Left cardiac atrium (tissue), 4 donors: ENCODE results near the gene ARSG. TPM values are rescaled to one million over a fixed set of nuclear protein-coding genes. Genes with fewer than 3 reads are reported as not detected.
"Not testable (repeated sequence)": the region's sequence is repeated elsewhere in the genome, so short reads cannot be mapped to it uniquely, and the experiment has no call there.

Experiments used
- ATAC-seq, 2 donors: fragments of 200-7000 bp; cut with Tn5 transposase; one replicate each; pipeline ENCODE4 v1.9.1; 2020; ENCODE audit warnings: mild to moderate bottlenecking in 2 of 2, moderate library complexity in 2 of 2
- DNase-seq: peaks from one replicate; pipeline ENCODE4 v3.0.0-alpha.2; 2020
- intact Hi-C, 2 donors: fragments of 100-400 bp; cut with DNase I; formaldehyde crosslinking; loops; one replicate each; pipeline versions ENCODE4 v1.14.1 to v1.15.1; 2022 to 2023
- total RNA-seq, 2 donors: library from RNA; stranded (reverse); fragmentation: NEBNext Ultra II Directional; extraction: Animal tissue kit (Norgen Biotek cat#: 25700); gene quantifications; one replicate each; pipeline ENCODE4 v1.2.1, GENCODE V29; 2021
- donor health status: DM: no; HTN: yes; CAD: no.
- donor health status: DM: no; HTN: yes; CAD: no; lungs with severe emphysema.
- donor health status: DM: yes; HTN: yes; CAD: no.
- donor health status: Dilated cardiomyopathy.

ARSG gene
- total RNA-seq, 2 donors from 2014 or later: 5.9 to 6.9 TPM

GRCh38 chr17:68321556-68321954 lies 30.3 kb downstream of the ARSG start:
- no peak for ATAC-seq
- DNase-seq: no peak
- intact Hi-C loops: no loop called here

GRCh38 chr17:68322630-68323029 lies 31.3 kb downstream of the ARSG start:
- DNase-seq (no peak), ATAC-seq (no peak)
- intact Hi-C loops: no loop called here

GRCh38 chr17:68324114-68324513 lies 32.8 kb downstream of the ARSG start:
- no peak for ATAC-seq
- intact Hi-C loops: no loop called here
- DNase-seq: no peak

GRCh38 chr17:68324654-68325336 lies 33.5 kb downstream of the ARSG start:
- ATAC-seq (no peak), DNase-seq (no peak)
- intact Hi-C loops: no loop called here

- ATAC-seq (no peak), DNase-seq (no peak)
- intact Hi-C loops: no loop called here
Measured at GRCh38 chr17:68325961-68326360, 34.7 kb downstream of the ARSG start.

GRCh38 chr17:68326681-68327080 lies 35.4 kb downstream of the ARSG start:
- ATAC-seq: no peak
- no peak for DNase-seq
- intact Hi-C loops: no loop called here

GRCh38 chr17:68327823-68328557 lies 36.7 kb downstream of the ARSG start:
- intact Hi-C loops: no loop called here
- ATAC-seq (no peak), DNase-seq (no peak)

- intact Hi-C loops: no loop called here
- ATAC-seq (no peak), DNase-seq (no peak)
Measured at GRCh38 chr17:68328676-68329075, 37.4 kb downstream of the ARSG start.

GRCh38 chr17:68329331-68329730 lies 38.0 kb downstream of the ARSG start:
- ATAC-seq (no peak), DNase-seq (no peak)
- intact Hi-C loops: no loop called here

GRCh38 chr17:68331932-68332331 lies 40.6 kb downstream of the ARSG start:
- intact Hi-C loops, ATAC-seq, DNase-seq: not testable (repeated sequence)

- ATAC-seq (no peak), DNase-seq (no peak)
- intact Hi-C loops: no loop called here
Measured at GRCh38 chr17:68334393-68334792, 43.1 kb downstream of the ARSG start.

- intact Hi-C loops: no loop called here
- ATAC-seq (no peak), DNase-seq (no peak)
Measured at GRCh38 chr17:68341482-68341881, 50.2 kb downstream of the ARSG start.

GRCh38 chr17:68343976-68344375 lies 52.7 kb downstream of the ARSG start:
- no peak for ATAC-seq
- DNase-seq: no peak
- intact Hi-C loops: no loop called here

GRCh38 chr17:68344701-68345136 lies 53.4 kb downstream of the ARSG start:
- DNase-seq: no peak
- intact Hi-C loops: no loop called here
- ATAC-seq: no peak

- intact Hi-C loops: no loop called here
- DNase-seq (peak; percentile 37), ATAC-seq (peak; percentile 38 to 40)
Measured at GRCh38 chr17:68346448-68346847, 55.2 kb downstream of the ARSG start.

- DNase-seq: no peak
Measured at GRCh38 chr17:68347380-68347779, 56.1 kb downstream of the ARSG start.

GRCh38 chr17:68349157-68349556 lies 57.9 kb downstream of the ARSG start:
- DNase-seq (no peak), ATAC-seq (no peak)

More at GRCh38 chr17:68347380-68347779, 56.1 kb downstream of the ARSG start:
- intact Hi-C loops: no loop called here
- no peak for ATAC-seq

GRCh38 chr17:68351395-68351794 lies 60.1 kb downstream of the ARSG start:
- no peak for ATAC-seq
- intact Hi-C loops: no loop called here
- DNase-seq: no peak

More at GRCh38 chr17:68349157-68349556, 57.9 kb downstream of the ARSG start:
- intact Hi-C loops: no loop called here

GRCh38 chr17:68352041-68352440 lies 60.7 kb downstream of the ARSG start:
- no peak for DNase-seq
- no peak for ATAC-seq
- intact Hi-C loops: no loop called here

GRCh38 chr17:68352671-68353070 lies 61.4 kb downstream of the ARSG start:
- intact Hi-C loops, ATAC-seq: not testable (repeated sequence)

GRCh38 chr17:68353111-68353521 lies 61.8 kb downstream of the ARSG start:
- DNase-seq (no peak), ATAC-seq (no peak)
- intact Hi-C loops: no loop called here

More at GRCh38 chr17:68352671-68353070, 61.4 kb downstream of the ARSG start:
- not testable (repeated sequence) for DNase-seq
